HG02571 (cell line): ENCODE measurements around the gene ABLIM1.
A peak's percentile ranks its signal among the peaks of the same experiment; 100 is the strongest.

Experiments used
- ATAC-seq: cut with Tn5 transposase; IDR thresholded peaks from one replicate; pipeline ENCODE4 v1.9.1; 2021; ENCODE audit warnings: mild to moderate bottlenecking, moderate library complexity; ENCODE audit not compliant: unreplicated experiment

The ABLIM1 gene

GRCh38 chr10:114548662-114549061 lies 109.4 kb downstream of the ABLIM1 start:
- no peak for ATAC-seq

- ATAC-seq: no peak
Measured at GRCh38 chr10:114547514-114547913, 110.6 kb downstream of the ABLIM1 start.

GRCh38 chr10:114547056-114547455 lies 111.0 kb downstream of the ABLIM1 start:
- no peak for ATAC-seq

- ATAC-seq: no peak
Measured at GRCh38 chr10:114545819-114546218, 112.3 kb downstream of the ABLIM1 start.

- ATAC-seq: no peak
Measured at GRCh38 chr10:114545071-114545470, 113.0 kb downstream of the ABLIM1 start.

GRCh38 chr10:114544045-114544659 lies 113.9 kb downstream of the ABLIM1 start:
- peak; percentile 94 for ATAC-seq

DNA sequence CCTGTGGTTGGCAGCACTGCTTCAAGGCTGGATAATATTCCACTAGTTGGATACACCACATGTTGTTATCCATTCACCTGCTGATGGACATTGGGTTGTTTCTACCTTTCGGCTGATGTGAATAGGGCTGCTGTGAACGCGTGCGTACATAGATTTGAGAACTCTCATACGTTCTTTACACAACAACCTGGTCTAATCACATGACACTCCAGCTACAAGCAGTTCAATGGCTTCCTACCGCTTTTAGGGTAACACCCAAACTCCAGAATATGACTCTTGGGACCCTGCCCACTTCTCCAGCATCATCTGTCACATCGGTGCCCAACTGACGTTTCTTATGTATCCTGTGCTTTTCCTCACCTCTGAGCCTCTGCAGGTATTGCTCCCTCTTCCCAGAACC lies 114.6 kb downstream of the ABLIM1 start:
- no peak for ATAC-seq

DNA sequence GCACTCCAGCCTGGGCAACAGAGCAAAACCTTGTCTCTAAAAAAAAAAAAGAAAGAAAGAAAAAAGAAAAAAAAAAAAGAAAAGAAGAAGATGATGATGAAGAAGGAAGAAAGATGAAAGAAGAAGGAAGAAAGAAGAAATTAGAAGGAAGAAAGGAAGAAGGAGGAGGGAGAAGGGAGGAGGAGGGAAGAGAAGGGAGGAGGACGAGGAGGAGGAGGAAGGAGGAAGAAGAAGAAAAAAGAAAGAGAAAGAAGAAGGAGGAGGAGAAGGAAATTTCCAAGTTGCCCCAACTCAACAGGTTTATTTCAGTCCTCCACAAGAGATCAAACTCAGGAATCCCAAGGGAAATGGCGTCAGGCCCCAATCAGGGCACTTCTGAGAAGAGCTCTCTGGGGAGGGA lies 115.7 kb downstream of the ABLIM1 start:
- no peak for ATAC-seq

DNA sequence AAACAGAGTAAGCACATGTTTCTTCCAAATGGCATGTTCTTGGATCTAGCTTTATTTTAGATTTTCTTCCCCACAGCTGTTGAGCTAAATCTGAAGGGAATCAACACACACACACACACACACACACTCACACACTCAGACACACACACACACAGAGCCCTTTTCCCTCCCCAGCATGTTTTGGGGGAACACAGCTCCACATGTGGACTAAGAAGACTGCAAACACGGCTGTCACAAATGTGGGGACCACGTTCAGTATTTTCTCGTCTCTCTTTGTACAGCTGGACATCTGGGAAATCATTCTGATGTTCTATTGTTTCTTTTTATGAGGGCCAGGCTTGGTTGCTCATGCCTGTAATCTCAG lies 116.3 kb downstream of the ABLIM1 start:
- ATAC-seq: no peak

GRCh38 chr10:114541081-114541796 lies 116.8 kb downstream of the ABLIM1 start:
- no peak for ATAC-seq

DNA sequence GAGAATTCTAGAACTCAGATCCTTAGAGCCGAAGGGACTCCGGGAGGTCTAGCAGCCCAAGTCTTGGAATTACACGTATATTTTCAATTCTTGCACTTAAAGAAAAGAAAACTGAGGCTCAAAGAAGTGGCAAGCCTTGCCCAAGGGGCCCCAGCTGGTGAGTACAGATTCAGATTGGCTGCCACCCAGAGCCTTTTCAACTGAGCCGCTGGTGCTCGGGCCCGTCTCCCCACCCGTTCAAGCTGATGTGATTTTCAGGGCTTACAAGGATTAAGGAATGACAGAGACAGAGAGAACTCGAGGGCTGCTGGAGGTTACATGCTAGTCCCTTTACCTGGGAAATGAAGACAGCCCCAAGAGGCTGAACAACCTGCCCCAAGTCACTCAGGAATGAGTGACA lies 117.8 kb downstream of the ABLIM1 start:
- no peak for ATAC-seq

DNA sequence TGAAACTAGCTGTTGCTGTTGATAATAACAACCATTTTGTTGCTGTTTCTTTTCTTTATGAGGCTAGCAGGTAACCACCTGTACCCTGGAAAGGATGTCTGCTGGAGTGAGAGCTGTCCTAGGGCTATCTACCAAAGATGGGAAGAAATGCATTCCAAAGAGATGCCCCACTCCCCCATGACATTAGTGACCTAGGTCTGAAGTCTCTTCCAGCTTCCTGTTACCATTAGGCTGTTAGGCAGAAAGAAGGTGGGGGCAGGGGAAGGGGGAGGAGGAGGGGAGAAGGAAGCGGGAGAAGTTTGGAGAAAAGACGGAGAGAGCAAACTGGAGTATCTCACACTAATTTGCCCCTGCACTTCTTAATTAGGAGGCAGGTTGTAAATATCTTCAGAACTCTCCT lies 118.5 kb downstream of the ABLIM1 start:
- no peak for ATAC-seq

DNA sequence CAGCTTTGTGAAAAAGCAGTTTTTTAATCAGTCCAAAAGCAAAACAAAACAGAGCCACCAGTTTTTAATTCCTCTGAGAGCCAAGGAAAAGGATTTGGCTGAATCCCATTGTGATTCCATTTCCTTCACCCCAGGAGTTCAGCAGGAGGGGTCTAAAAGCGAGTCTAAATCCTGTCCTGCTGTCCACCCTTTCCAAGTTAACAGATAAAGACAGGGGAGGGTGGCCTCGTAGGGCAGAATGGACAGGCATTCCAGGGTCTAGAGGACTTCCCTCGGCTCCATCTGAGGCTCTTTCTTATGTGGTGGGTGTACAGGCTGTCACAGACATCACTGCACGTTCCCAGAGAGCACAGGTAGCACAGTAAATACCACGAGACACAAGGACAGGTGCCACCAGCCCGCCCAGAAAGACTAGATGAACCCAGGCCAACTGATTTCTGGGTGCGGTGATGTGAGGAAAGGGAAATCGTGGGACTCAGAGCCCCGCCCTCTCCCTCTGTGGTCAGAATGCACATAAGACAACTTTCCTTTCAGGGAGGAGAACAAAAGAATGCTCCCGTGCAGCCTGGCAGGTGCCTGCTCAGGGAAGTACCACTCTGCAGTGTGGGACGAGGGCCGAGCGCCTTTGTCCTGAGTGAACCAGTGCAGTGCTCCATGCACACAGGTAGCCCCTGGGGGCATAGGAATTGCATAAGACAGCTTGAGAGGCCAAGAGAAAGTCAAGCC lies 119.7 kb downstream of the ABLIM1 start:
- ATAC-seq: no peak

GRCh38 chr10:114537736-114538135 lies 120.3 kb downstream of the ABLIM1 start:
- no peak for ATAC-seq

GRCh38 chr10:114534571-114534981 lies 123.5 kb downstream of the ABLIM1 start:
- ATAC-seq: no peak

GRCh38 chr10:114532226-114532625 lies 125.8 kb downstream of the ABLIM1 start:
- no peak for ATAC-seq

DNA sequence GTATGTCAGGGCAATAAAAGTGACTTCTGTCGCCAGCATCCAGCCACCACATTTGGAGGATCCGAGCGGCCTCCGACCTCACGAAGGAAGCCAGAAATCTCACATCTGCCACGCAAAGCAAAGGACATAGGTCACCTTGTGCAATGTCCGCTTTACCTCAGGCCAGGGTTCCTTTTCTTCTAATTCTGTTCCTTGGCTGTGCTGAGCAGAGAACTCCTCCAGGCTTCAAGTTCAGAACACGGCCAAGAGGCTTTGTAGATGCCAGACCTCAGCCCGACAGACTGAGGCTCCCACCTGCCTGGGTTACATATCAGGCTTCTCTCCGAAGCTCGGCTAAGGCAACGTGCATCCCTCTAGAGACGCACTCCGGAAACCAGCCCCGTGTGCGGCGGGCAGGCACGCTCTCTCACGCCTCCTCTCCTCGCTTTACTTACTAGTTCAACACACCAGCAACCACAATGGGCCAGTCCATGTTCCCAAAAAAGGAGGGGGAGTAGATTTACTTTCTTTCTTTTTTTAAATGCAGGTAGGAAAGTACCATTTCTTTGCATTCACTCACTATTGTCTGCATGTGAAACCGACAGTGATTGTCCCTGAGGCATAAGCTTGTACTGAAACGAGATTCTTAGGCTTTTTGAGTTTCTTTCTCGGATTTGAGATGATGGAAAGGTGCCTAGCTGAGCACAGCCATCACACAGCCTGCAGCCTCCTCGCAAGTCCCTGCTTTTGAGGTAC lies 131.4 kb downstream of the ABLIM1 start:
- peak; percentile 95 for ATAC-seq

GRCh38 chr10:114526126-114526503 lies 132.0 kb downstream of the ABLIM1 start:
- ATAC-seq: peak; percentile 46

DNA sequence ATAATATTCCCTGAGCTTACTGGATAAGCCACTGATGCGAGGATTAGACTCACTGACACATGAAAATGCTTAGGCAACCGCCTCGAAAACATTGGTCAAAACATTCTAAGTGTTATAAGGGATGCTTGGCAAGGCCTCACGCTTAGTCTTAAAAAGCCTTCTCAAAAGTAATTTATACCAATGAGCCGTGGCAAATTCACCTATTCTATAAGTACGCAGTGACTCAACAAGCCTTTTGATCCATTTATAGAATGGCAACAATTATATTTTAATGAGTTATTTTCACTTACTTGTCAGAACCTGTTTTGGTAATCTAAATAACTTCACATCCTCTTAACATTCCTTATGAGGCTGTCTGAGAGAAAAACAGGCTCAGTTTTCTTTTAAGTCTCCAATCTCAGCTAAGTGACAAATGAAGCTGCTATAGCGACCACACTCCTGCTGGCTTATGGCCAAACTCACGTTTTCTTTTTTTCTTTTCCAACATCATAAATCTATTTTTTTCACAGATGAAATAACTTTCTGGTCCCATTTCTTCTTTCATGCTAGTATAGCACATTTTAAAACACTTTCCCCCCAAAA lies 132.6 kb downstream of the ABLIM1 start:
- ATAC-seq: no peak

- no peak for ATAC-seq
Measured at GRCh38 chr10:114523876-114524275, 134.2 kb downstream of the ABLIM1 start.

DNA sequence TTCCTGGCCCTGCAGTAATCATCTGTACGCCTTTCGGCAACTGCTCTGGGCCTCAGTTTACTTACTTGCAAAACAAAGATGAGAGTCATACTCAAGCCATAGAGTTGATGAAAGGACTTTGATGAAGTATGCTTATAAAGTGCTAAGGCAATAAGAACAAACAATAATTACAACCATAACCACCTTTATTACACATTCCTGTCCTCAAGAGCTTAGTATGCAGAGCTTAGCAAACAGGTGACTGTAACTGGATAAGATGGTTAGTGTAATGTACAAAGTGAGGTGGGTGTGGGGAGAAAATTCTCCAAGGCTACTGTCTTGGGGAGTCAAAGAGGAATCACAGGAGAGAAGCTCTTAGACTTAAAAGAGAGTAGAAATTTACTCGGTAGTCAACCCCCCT lies 136.8 kb downstream of the ABLIM1 start:
- no peak for ATAC-seq
